HG02763 (cell line): ENCODE measurements around the gene PPP6R1.

ENCODE experiments used
- ATAC-seq: cut with Tn5 transposase; IDR thresholded peaks from one replicate; pipeline ENCODE4 v1.9.1; 2021; ENCODE audit warnings: mild to moderate bottlenecking, moderate library complexity; ENCODE audit not compliant: unreplicated experiment

The PPP6R1 gene

GRCh38 chr19:55186080-55186479 lies 72.7 kb downstream of the PPP6R1 start:
- ATAC-seq: no peak

- no peak for ATAC-seq
These were observed 77.1 kb downstream of the PPP6R1 start for GRCh38 chr19:55181740-55182139.
